HG03342 (cell line): ENCODE measurements around the gene TNFRSF17.
"Not testable (repeated sequence)": the region's sequence is repeated elsewhere in the genome, so short reads cannot be mapped to it uniquely, and the experiment has no call there.

Source experiments
- ATAC-seq: cut with Tn5 transposase; IDR thresholded peaks from one replicate; pipeline ENCODE4 v1.9.1; 2021; ENCODE audit warnings: mild to moderate bottlenecking, moderate library complexity; ENCODE audit not compliant: unreplicated experiment

The TNFRSF17 gene

DNA sequence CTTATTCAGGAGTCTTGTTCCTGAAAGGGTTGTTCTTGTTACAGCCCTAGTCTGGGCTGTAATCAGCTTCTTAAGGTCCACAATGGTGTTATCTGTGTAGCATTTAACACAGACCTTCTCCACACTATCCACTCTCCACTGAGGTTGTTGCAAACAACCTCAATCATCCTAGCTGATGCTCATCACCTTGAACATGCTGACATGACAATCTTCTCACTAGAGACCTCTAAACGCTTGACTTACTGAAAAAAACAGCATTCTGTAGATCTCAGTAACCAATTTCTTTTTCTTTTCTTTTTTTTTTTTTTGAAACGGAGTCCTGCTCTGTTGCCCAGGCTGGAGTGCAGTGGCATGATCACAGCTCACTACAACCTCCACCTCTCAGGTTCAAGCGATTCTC lies 3.6 kb downstream of the TNFRSF17 start:
- ATAC-seq = no peak

GRCh38 chr16:11970292-11970691 lies 5.3 kb downstream of the TNFRSF17 start:
- not testable (repeated sequence) for ATAC-seq

DNA sequence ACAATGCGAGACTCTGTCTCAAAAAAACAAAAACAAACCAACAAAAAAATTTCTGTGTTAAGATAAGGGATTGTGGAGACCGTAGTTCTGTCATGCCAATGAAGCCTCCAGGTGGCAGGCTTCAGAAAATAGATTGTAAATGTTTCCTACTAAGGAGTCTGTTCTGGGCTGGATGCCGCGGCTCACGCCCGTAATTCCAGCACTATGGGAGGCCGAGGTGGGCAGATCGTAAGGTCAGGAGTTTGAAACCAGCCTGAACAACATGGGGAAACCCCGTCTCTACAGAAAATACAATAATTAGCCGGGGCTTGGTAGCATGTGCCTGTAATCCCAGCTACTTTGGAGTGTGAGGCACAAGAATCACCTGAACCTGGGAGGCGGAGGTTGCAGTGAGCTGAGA lies 7.1 kb downstream of the TNFRSF17 start:
- ATAC-seq = no peak

DNA sequence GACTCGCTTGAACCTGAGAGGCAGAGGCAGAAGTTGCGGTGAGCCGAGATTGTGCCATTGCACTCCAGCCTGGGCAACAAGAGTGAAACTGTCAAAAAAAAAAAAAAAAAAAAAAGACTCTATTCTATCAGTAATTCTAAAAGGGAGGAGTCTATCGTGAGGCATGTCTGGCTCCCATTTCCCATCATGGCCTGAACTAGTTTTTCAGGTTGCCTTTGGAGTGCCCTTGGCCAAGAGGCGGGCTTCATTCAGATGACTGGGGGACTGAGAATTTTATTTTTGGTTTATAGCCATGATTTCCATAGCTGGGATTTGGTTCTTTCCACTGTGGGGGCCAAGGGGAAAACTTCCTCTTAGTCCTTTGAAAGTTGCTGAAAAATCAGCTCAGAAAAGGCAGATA lies 8.1 kb downstream of the TNFRSF17 start:
- no peak for ATAC-seq

DNA sequence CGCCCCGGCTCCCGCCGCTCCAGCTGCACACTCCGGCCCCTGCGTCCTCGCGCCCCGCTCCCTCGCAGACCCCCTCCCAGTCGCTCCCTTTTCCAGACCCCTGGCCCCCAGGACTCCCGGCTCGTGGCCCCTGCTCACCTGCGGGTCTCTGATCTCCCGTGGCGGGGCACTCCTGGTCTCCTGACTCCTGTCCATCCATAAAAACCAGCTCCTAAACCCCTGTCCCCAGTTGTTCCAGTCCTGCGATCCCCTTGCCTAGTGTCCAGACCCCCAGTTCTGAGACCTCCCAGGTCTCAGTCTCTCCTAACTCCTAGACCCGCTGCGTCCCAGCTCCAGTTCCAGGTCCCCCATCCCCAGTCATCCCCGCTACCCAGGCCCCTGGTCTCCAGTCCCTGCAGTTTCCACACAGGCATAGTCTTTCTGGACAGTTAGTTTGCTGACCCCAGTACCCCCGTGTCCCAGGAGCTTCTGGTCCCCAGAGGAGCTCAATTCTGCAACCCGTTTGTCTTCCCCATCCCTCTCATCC lies 11.9 kb downstream of the TNFRSF17 start:
- ATAC-seq = no peak

- ATAC-seq = no peak
Measured at GRCh38 chr16:11977376-11978041, 12.5 kb downstream of the TNFRSF17 start.

DNA sequence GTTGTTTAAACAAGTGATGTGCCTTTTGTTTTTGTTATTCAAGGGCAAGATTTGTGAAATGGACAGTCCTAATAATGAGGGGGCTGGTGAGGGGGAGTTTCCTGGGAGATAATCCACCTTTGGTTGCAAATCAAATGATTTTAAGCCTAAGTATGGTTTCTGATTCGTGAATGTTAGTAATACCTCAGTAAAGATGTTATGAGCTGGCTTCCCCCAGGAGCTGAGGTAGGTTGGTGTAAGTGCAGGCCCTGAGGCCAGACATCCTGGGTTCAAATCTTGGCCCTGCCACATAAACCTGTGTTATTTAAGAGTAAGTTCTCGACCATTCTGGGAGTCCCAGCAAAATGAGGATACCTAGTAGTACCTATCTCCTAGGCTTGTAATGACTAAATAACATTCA lies 13.1 kb downstream of the TNFRSF17 start:
- ATAC-seq = no peak

GRCh38 chr16:11979013-11979672 lies 14.1 kb downstream of the TNFRSF17 start:
- no peak for ATAC-seq

- ATAC-seq = no peak
Measured at GRCh38 chr16:11980136-11980844, 15.3 kb downstream of the TNFRSF17 start.

- ATAC-seq = no peak
Measured at GRCh38 chr16:11985250-11985649, 20.2 kb downstream of the TNFRSF17 start.

GRCh38 chr16:11986521-11987057 lies 21.6 kb downstream of the TNFRSF17 start:
- ATAC-seq = no peak

DNA sequence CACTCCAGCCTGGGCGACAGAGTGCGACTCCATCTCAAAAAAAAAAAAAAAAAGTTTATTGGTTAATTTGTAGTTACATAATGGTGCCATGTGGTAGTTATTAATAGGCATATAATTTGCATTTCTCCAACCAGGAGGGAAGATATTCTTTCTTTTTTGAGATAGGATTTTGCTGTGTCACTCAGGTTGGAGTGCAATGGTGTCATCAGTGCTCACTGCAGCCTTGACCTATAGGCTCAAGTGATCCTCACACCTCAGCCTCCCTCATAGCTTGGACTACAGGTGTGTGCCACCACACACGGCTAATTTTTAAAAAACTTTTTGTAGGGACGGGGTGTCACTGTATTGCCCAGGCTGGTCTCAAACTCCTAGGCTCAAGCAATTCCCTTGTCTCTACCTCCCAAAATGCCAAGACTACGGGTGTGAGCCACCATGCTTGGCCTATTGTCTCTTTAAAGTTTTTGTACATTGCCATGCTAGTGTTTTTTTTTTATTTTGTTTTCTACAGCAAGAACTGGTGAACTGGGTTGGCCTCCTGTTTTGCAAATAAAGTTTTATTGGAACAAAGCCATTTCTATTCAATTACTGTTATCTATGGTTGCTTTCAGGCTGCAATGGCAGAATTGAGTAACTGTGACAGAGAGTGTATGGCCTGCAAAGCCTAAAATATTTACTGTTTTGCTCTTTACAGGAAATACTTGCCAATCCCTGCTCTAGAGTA lies 23.4 kb downstream of the TNFRSF17 start:
- ATAC-seq = no peak

- ATAC-seq = no peak
Measured at GRCh38 chr16:11990702-11991390, 25.8 kb downstream of the TNFRSF17 start.

- no peak for ATAC-seq
Measured at GRCh38 chr16:11992008-11992584, 27.1 kb downstream of the TNFRSF17 start.

DNA sequence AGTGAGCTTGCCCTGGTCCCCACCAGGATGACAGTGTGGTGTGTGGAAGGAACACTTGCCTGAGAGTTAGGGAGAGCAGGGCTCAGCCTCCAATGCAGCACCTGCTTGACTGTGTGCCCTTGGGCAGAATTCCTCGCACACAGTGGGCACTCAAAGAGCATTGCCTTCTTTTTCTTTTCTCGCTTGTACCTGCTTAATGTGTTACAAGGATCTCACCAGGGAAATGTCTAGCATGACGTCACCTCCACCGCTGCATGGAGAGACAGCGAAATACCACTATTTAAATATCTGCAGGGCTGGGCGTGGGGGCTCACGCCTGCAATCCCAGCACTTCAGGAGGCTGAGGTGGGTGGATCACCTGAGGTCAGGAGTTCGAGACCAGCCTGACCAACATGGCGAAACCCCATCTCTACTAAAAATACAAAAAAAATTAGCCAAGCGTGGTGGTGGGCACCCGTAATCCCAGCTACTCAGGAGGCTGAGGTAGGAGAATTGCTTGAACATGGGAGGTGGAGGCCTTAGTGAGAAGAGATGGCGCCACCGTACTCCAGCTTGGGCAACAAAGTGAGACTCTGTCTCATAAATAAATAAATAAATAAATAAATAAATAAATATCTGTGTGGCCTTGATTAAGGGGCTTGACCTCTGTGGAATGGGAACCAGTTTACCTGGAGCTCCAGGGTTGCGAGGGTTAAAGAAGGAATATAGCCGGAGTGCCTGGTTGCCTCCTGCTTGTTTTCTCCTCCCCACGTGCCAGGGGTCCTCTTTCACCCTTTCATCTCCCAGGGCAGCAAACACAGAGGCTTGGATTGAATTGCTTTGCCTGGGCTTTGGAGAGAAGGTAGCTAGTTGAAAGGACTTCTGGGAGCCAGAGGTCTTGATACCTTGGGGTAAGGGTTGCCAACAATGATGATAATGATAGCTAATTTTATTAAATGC lies 27.8 kb downstream of the TNFRSF17 start:
- ATAC-seq = no peak

- ATAC-seq = no peak
Measured at GRCh38 chr16:11994143-11995119, 29.4 kb downstream of the TNFRSF17 start.

DNA sequence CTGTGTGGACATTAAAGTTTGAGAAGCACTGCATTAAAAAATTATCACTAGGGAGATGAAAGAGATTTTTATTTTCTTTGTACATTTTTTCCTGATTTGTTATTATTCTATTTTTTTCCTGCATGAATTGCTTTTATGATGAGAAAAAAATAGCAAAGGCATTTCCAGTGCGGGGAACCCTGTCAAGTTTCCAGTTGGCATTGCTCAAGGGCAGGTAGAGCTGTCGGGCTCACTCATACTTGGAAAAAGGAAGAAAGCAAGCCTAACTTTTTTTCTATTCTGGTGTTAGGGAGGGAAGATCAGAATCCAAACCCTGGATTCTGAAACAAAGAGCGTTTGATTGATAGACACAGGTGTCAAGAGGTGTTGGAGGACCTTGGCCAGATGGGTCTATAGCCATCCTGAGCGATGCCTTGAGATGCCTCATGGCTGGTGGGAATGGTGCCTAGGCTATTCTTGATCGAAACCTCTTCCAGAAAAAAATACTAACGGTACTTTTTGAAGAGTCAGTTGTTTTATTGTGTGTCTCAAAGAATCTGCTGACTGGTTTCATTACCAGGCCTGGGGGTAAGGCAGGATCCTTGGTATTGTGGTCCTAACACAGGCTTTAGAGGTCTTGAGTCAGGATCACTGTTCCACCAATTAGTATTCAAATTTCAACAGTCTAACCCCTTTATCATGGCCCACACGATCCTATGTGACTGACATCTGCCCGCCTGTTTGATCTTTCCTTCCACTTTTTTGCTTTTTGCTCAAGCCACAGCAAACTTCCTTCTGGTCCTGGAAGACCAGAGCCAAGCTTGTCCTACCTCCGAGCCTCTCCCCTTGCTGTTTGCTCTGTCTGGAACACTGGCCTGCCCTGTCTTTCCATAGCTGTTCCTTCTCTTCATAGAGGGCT lies 31.7 kb downstream of the TNFRSF17 start:
- no peak for ATAC-seq
